Measurements from ENCODE around the gene DMRT3.

Gene DMRT3

GRCh38 chr9:1005043-1005667 is 28.7 kb downstream of the DMRT3 start:
- no peak for DNase-seq

- no peak for DNase-seq
Measured at GRCh38 chr9:1007312-1007711, 30.9 kb downstream of the DMRT3 start.

- DNase-seq = no peak
Measured at GRCh38 chr9:1008216-1008615, 31.8 kb downstream of the DMRT3 start.

GRCh38 chr9:1009101-1009707 is 32.7 kb downstream of the DMRT3 start:
- DNase-seq = peak; percentile 50

DNA sequence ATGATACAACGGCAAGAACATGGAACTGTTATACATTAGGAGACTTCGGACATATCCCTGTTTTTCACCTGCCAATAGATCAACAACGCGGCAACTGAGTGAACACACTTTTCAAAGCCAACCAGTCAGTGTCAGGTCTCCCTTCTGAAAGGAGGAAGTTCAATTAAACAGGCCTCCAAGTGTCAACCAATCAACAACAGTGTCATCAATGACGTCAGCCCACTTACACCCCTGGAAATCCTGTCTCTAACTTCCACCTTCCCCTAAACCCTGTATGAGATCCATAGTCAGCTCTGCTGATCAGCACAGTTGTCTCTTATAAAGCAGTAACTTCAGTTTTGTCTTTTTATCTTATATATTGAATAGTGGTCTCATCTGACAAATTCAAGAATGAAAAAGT is 36.6 kb downstream of the DMRT3 start:
- no peak for DNase-seq

DNA sequence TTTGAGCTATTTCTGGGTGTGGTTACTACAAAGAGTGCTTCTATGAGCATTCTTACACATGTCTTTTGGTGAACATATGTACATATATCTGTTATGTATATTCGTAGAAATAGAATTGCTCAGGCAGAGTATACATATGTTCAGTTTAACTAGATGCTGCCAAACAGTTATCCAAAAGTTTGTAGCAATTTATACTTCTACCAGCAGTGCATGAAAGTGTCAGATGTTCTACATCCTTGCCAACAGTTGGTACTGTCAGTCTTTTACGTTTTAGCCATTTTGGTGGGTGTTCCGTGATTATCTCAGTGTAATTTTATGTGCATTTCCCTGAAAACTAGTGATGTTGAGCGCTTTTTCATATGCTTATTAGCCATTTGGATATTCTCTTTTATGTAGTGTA is 37.8 kb downstream of the DMRT3 start:
- no peak for DNase-seq

GRCh38 chr9:1014640-1015039 is 38.2 kb downstream of the DMRT3 start:
- DNase-seq = no peak

GRCh38 chr9:1018121-1018520 is 41.7 kb downstream of the DMRT3 start:
- DNase-seq = no peak

GRCh38 chr9:1024112-1024511 is 47.7 kb downstream of the DMRT3 start:
- no peak for DNase-seq

DNA sequence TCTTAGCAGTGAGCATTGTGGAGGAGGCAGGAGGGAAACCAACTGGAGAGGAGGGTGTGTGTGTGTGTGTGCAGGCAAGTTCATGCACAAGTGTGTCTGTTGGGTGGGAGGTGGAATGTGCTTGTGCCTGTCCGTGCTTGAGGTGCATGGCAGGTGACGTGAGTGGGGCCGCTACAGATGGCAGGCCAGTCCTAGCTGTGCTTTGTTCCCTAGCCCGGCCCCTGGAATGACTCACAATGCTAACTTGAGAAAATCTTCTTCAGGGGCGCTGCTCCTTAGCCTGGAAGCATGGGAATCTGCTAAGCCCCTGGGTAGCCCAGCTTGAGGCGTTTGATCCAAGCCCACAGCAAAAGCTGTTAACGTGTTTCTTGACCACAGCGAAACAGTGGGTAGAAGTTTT is 48.7 kb downstream of the DMRT3 start:
- no peak for DNase-seq

DNA sequence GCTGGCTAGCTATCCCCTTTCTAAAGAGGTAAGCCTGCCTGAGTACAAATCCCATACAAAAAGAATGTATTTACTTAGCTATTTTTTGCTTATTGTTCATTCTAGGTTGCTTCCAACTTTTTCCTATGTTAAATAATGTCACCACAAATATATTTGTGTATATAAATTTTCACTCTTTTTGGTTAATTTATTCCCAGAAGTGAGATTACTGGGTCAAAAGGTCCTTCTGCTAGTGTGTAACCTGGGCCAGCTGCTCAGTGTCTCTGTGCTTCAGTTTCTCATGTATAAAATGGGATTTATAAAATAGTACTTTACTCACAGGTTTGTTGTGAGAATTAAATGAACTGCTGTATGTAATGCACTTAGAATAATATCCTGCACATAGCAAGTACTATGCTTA is 49.8 kb downstream of the DMRT3 start:
- no peak for DNase-seq

DNA sequence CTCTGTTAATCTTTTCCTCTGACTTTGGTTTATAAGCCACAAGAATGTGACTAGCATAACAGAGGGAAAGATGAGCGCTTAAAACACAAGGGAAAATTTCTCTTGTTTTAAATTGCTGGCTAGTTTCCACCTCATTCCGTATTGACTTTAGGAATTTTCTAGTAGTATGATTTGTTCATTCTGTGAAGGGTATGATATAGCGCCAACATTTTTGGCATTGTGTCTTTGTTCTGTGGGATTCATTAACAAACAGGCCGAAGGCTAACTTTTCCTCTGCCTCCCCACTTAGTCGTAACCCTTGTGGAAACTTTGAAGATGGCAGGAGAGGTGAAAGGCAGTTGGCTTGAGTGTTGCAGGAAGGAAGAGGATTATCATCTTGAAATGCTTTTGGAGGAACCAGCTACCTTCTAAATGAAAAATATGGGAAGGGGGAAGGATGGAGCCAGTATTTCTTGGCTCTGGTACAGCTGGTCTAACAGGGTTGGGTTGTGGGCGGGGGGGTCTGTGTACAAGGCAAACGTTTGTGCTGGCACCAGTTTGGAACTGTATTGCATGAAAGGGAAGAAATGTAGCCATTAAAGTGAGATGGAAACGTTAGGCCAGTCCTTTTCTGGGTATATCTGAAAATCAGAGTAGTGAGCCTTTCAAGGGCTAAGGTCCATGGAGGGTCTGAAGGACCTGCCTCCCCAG is 52.2 kb downstream of the DMRT3 start:
- no peak for DNase-seq

DNA sequence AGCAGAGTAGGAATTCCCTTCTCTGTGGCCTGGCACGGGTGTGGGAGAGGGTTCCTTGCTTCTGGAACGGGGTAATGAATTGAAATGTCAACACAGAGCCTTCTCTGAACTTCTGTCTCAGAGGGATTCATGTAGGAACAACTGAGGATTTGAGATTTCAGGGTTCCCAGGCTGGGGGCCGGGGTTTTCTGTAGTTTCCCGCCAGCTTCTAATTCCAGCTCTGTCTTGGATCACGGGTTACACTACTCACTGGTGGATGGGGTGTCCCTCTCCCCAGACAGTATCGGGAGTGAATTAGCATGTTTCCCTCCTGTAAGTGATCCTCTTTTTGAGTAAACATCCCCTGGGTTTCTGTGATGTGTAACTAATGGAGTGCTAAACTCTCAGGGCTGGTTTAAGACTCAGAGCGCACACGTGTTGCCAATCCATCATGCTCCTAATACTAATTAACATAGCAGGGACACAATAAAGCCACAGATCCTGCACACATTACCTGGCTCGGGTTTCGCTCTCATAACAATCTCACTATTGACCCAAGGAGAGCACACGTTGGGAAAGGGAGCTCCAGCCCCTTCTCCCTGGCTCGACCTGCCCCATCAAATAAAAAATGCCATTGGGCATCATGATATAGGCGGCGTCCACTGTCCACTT is 55.6 kb downstream of the DMRT3 start:
- no peak for DNase-seq

DNA sequence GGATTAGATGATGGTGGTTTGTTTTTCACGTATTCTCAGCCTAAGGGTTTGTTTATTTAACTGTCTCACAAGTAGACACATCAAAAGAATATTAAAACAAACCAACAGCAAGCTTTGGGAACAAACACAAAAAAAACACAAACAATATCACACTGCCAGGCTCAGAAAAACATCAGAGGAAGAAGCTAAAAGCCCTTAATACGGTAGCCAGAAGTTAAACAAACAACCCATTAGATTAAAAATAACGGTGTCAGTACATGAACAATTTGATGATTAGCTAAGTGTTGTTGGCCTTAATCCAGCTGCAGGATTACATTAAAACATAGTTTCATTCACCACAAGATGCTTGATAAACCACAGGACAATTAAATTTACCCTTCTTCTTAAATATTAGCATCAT is 57.8 kb downstream of the DMRT3 start:
- no peak for DNase-seq

GRCh38 chr9:1039589-1039988 is 63.1 kb downstream of the DMRT3 start:
- DNase-seq = no peak

Measured in NCI-H1436 (cell line).